ENCODE measurements around the gene CTNNA3. TPM values are rescaled to one million over a fixed set of nuclear protein-coding genes. Genes with fewer than 3 reads are reported as not detected.

CTNNA3 gene
- total RNA-seq, 2 donors from 2014 or later, result under 0.01 to 0.33 TPM

DNA sequence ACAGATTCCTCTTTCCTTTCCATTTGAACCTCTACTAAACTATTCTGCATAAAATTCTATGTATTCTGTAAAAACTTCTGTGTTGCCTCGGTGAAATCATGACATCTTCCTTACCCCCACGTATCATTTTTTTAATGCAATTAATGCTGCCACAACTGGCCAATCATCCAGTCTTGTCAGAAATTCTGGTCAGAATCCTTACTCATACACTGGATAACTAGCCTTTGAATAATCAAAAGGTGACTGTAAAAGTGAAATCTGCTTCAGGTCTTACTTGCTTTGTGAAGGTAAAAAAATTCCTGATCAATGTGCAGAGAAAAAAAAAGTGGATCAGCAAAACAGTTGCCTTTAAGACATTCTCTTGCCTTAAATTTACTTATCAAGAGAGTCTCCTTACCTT lies 859.2 kb downstream of the CTNNA3 start:
- DNase-seq (no peak), ATAC-seq (no peak)
- intact Hi-C loops (cut with DNase I), result no loop called here
- H3K9me3 ChIP-seq, result no peaks in the 10 kb centered on the region
- no peaks in the 10 kb centered on the region for H3K4me1 ChIP-seq
- H3K4me3 ChIP-seq, result no peak overlapping the region
- no peaks in the 10 kb centered on the region for H3K36me3 ChIP-seq (replicated peaks in 1 of 2; ENCODE audit: insufficient read depth in 1 of 2, low read depth in 2 of 2)
- WGBS, 2 donors, result 67 to 78% methylated on average over 2 of the region's 2 CpGs
- TF ChIP-seq POLR2A (IDR thresholded peaks at IDR 0.05), result no peak
- TF ChIP-seq, protein P1, sequence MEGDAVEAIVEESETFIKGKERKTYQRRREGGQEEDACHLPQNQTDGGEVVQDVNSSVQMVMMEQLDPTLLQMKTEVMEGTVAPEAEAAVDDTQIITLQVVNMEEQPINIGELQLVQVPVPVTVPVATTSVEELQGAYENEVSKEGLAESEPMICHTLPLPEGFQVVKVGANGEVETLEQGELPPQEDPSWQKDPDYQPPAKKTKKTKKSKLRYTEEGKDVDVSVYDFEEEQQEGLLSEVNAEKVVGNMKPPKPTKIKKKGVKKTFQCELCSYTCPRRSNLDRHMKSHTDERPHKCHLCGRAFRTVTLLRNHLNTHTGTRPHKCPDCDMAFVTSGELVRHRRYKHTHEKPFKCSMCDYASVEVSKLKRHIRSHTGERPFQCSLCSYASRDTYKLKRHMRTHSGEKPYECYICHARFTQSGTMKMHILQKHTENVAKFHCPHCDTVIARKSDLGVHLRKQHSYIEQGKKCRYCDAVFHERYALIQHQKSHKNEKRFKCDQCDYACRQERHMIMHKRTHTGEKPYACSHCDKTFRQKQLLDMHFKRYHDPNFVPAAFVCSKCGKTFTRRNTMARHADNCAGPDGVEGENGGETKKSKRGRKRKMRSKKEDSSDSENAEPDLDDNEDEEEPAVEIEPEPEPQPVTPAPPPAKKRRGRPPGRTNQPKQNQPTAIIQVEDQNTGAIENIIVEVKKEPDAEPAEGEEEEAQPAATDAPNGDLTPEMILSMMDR (IDR thresholded peaks at IDR 0.05), result no peak
- no peaks in the 10 kb centered on the region for H3K27me3 ChIP-seq
- H3K27ac ChIP-seq, result peak overlapping the region in 1 of 4 donors; percentile 58

DNA sequence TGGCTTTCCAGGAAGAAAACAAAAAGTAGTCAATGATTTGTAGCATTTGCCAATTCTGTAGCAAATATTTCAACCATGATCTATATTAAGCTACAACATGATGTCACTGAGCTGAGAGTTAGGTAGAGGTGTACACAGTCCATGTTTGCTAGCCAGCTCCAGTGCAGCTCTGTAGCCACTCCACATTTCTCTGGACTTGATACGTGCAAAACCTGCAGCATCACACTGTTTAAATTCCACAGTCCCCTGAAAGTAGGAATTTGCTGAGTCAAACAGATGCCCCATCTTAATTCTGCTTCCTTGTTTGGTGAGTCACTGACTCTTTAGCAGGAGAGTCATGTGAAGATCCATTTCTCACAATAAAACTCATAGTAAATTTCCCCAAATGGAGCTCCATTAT lies 859.9 kb downstream of the CTNNA3 start:
- no peaks in the 10 kb centered on the region for H3K9me3 ChIP-seq
- H3K27me3 ChIP-seq, result no peaks in the 10 kb centered on the region
- ATAC-seq (peak; percentile 77), DNase-seq (peak in 1 of 4 donors; percentile 13)
- WGBS, 2 donors, result 22 to 24% methylated on average over 1 of the region's 1 CpG
- no peaks in the 10 kb centered on the region for H3K4me1 ChIP-seq
- TF ChIP-seq, protein P1 (IDR thresholded peaks at IDR 0.05), result no peak
- no peak for TF ChIP-seq POLR2A (IDR thresholded peaks at IDR 0.05)
- intact Hi-C loops (cut with DNase I), result no loop called here
- H3K4me3 ChIP-seq, result no peak overlapping the region
- H3K27ac ChIP-seq, result peak overlapping the region in 2 of 4 donors; percentile 16 to 58
- H3K36me3 ChIP-seq (replicated peaks in 1 of 2; ENCODE audit: insufficient read depth in 1 of 2, low read depth in 2 of 2), result no peaks in the 10 kb centered on the region

DNA sequence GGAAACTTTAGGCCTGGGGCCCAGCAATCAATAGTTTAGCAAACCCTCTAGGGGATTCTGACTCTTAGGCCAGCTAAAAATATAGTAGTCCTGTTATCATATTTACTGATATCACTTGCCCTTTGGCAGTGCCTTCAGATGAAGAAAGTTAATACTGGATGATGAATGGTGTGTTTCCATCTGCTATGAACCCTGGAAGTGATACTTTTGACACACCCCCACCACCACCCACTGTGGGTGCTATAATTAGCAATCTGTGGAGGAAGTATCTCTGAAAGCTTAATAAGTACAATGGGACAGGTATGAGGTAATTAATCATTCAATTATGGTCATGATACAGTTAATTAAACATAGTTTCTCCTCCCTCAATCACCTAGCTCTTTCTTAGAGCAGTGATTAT lies 860.6 kb downstream of the CTNNA3 start:
- Histone ChIP-seq H3K36me3 (replicated peaks in 1 of 2; ENCODE audit: insufficient read depth in 1 of 2, low read depth in 2 of 2) (no peaks in the 10 kb centered on the region), H3K27ac (peak overlapping the region in 2 of 4 donors; percentile 16 to 58), H3K27me3 (no peaks in the 10 kb centered on the region), H3K4me3 (no peak overlapping the region), H3K4me1 (no peaks in the 10 kb centered on the region), H3K9me3 (no peaks in the 10 kb centered on the region)
- TF ChIP-seq, protein P1 (IDR thresholded peaks at IDR 0.05), result no peak
- no peak for TF ChIP-seq POLR2A (IDR thresholded peaks at IDR 0.05)
- DNase-seq (peak in 1 of 4 donors; percentile 9), ATAC-seq (peak; percentile 40)
- intact Hi-C loops (cut with DNase I), result no loop called here

DNA sequence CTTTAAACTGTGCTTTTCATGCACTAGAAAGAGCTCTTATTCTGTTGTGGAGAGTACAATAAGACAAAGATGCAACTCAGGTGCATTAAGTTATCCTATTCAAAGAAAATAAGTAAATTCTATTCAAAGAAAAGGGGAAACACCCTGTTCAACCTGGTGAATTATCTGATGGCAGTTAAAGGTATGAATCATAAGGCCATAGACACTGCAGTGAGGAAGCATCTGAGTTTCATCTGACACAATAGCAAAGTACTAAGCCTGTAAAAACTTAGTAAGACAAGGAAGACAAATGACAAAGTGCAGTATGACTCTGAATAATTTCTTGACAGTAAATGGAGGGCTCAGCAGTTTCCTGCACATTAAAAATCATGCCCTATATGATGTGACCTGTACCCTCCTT lies 861.2 kb downstream of the CTNNA3 start:
- no peak for DNase-seq
- Histone ChIP-seq H3K9me3 (no peaks in the 10 kb centered on the region), H3K4me3 (no peak overlapping the region), H3K4me1 (no peaks in the 10 kb centered on the region), H3K36me3 (replicated peaks in 1 of 2; ENCODE audit: insufficient read depth in 1 of 2, low read depth in 2 of 2) (no peaks in the 10 kb centered on the region), H3K27me3 (no peaks in the 10 kb centered on the region), H3K27ac (no peak overlapping the region)
- no peak for TF ChIP-seq POLR2A (IDR thresholded peaks at IDR 0.05)
- TF ChIP-seq, protein P1 (IDR thresholded peaks at IDR 0.05), result no peak
- no peak for ATAC-seq
- intact Hi-C loops (cut with DNase I), result no loop called here

DNA sequence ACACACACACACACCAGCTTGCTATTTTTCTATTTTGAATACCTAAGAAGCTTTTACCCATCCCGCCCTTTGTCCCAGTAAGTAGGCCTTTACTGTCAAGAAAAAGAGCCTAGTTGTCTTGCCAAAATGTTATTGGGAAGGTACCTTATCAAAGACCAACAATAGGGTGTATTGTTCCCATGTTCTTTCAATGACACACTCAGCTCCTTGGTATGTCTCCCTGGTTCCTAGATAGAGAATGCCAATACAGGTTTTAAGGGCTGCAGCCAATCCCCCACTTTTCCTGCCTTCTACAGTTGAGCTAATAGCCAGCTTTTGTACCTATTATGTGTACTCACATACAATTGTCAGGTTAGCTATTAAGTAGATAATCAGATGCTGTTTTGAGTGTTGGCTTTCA lies 862.1 kb downstream of the CTNNA3 start:
- no peak overlapping the region for H3K27ac ChIP-seq
- TF ChIP-seq, protein P1 (IDR thresholded peaks at IDR 0.05), result no peak
- TF ChIP-seq POLR2A (IDR thresholded peaks at IDR 0.05), result no peak
- no peaks in the 10 kb centered on the region for H3K4me1 ChIP-seq
- no peaks in the 10 kb centered on the region for H3K9me3 ChIP-seq
- DNase-seq (no peak), ATAC-seq (no peak)
- no peaks in the 10 kb centered on the region for H3K36me3 ChIP-seq (replicated peaks in 1 of 2; ENCODE audit: insufficient read depth in 1 of 2, low read depth in 2 of 2)
- no peak overlapping the region for H3K4me3 ChIP-seq
- WGBS, 2 donors, result 22 to 33% methylated on average over 1 of the region's 1 CpG
- no peaks in the 10 kb centered on the region for H3K27me3 ChIP-seq
- intact Hi-C loops (cut with DNase I), result no loop called here
